ENCODE measurements around the gene SELENOO.

Gene SELENOO

GRCh38 chr22:50185375-50186087 is 15.3 kb upstream of the SELENOO start, which contains the start of gene TRABD:
Gene TRABD, plus strand, starts transcription at chr22:50185913. Its CDS starts 7,148 bp downstream, at chr22:50193061.
- no peak for DNase-seq

GRCh38 chr22:50186181-50186714 is 14.6 kb upstream of the SELENOO start:
- DNase-seq, result no peak

GRCh38 chr22:50186761-50187523 is 13.9 kb upstream of the SELENOO start:
- no peak for DNase-seq

GRCh38 chr22:50188356-50188755 is 12.5 kb upstream of the SELENOO start:
- no peak for DNase-seq

GRCh38 chr22:50189184-50189848 is 11.5 kb upstream of the SELENOO start:
- no peak for DNase-seq

- no peak for DNase-seq
Observed at GRCh38 chr22:50189849-50190181, 11.0 kb upstream of the SELENOO start.

- DNase-seq, result no peak
Observed at GRCh38 chr22:50190182-50190940, 10.4 kb upstream of the SELENOO start.

- DNase-seq, result no peak
Observed at GRCh38 chr22:50190941-50191741, 9.7 kb upstream of the SELENOO start.

- DNase-seq, result no peak
Observed at GRCh38 chr22:50192436-50193204, 8.2 kb upstream of the SELENOO start.

- DNase-seq, result no peak
Observed at GRCh38 chr22:50193621-50194020, 7.2 kb upstream of the SELENOO start.

- DNase-seq, result no peak
Observed at GRCh38 chr22:50194037-50194805, 6.6 kb upstream of the SELENOO start.

GRCh38 chr22:50196256-50196655 is 4.6 kb upstream of the SELENOO start:
- no peak for DNase-seq

GRCh38 chr22:50197000-50197800 is 3.6 kb upstream of the SELENOO start:
- no peak for DNase-seq

GRCh38 chr22:50197856-50198623 is 2.8 kb upstream of the SELENOO start:
- no peak for DNase-seq

GRCh38 chr22:50198624-50199017 is 2.2 kb upstream of the SELENOO start:
- DNase-seq, result no peak

- DNase-seq, result no peak
Observed at GRCh38 chr22:50199251-50199721, 1.5 kb upstream of the SELENOO start.

- no peak for DNase-seq
Observed at GRCh38 chr22:50199829-50200460, 866 bp upstream of the SELENOO start.

All from NCI-H2029 treated with DMSO at 0.1 percent for 48 hours (cell line).